ENCODE measurements around the gene IFRD2.

Gene IFRD2

GRCh38 chr3:50260027-50260941 is 31.9 kb downstream of the IFRD2 start:
- peak overlapping the region; percentile 76 for H3K4me3 ChIP-seq
- TF ChIP-seq FOXP2 (optimal IDR thresholded peaks at IDR 0.05; ENCODE audit: control extremely low read depth, extremely low read length, insufficient read depth): no peak
- TF ChIP-seq EZH2 (IDR thresholded peaks at IDR 0.05): no peak
- TF ChIP-seq POLR2AphosphoS5 (IDR thresholded peaks at IDR 0.05; ENCODE audit: borderline replicate concordance, low read depth, low read length): no peak; the same call in 1 of the 2 replicates
- no peak overlapping the region for H3K27ac ChIP-seq
- peaks cover 10% of the 10 kb centered on the region; the same call in 1 of the 2 replicates for H3K36me3 ChIP-seq (ENCODE audit: insufficient read depth, low read length)
- no peak for DNase-seq (ENCODE audit: low read depth, low spot score)
- peak overlapping the region; percentile 78 for H3K9ac ChIP-seq (ENCODE audit: insufficient read length)
- no peaks in the 10 kb centered on the region for H3K9me3 ChIP-seq (ENCODE audit: low read depth, low read length)

- DNase-seq (ENCODE audit: low read depth, low spot score): no peak
- Histone ChIP-seq H3K36me3 (ENCODE audit: insufficient read depth, low read length) (peaks cover 10% of the 10 kb centered on the region; the same call in 1 of the 2 replicates), H3K4me3 (peak overlapping the region; percentile 76), H3K27ac (no peak overlapping the region), H3K9me3 (ENCODE audit: low read depth, low read length) (no peaks in the 10 kb centered on the region), H3K9ac (ENCODE audit: insufficient read length) (no peak overlapping the region)
- TF ChIP-seq FOXP2 (optimal IDR thresholded peaks at IDR 0.05; ENCODE audit: control extremely low read depth, extremely low read length, insufficient read depth) (no peak), EZH2 (IDR thresholded peaks at IDR 0.05) (no peak), POLR2AphosphoS5 (IDR thresholded peaks at IDR 0.05; ENCODE audit: borderline replicate concordance, low read depth, low read length) (no peak)
These were observed 32.7 kb downstream of the IFRD2 start for GRCh38 chr3:50259432-50260026.

GRCh38 chr3:50258979-50259378 is 33.2 kb downstream of the IFRD2 start:
- Histone ChIP-seq H3K9me3 (ENCODE audit: low read depth, low read length) (no peaks in the 10 kb centered on the region), H3K4me3 (no peak overlapping the region), H3K27ac (no peak overlapping the region; the same call in 1 of the 2 replicates), H3K36me3 (ENCODE audit: insufficient read depth, low read length) (peaks cover 10% of the 10 kb centered on the region; the same call in 1 of the 2 replicates), H3K9ac (ENCODE audit: insufficient read length) (no peak overlapping the region)
- TF ChIP-seq POLR2AphosphoS5 (IDR thresholded peaks at IDR 0.05; ENCODE audit: borderline replicate concordance, low read depth, low read length) (no peak), FOXP2 (optimal IDR thresholded peaks at IDR 0.05; ENCODE audit: control extremely low read depth, extremely low read length, insufficient read depth) (no peak), EZH2 (IDR thresholded peaks at IDR 0.05) (no peak)
- DNase-seq (ENCODE audit: low read depth, low spot score): no peak

- no peak for TF ChIP-seq EZH2 (IDR thresholded peaks at IDR 0.05)
- TF ChIP-seq POLR2AphosphoS5 (IDR thresholded peaks at IDR 0.05; ENCODE audit: borderline replicate concordance, low read depth, low read length): no peak
- TF ChIP-seq FOXP2 (optimal IDR thresholded peaks at IDR 0.05; ENCODE audit: control extremely low read depth, extremely low read length, insufficient read depth): no peak
- H3K27ac ChIP-seq: no peak overlapping the region
- no peak for DNase-seq (ENCODE audit: low read depth, low spot score)
- H3K9ac ChIP-seq (ENCODE audit: insufficient read length): no peak overlapping the region
- no peaks in the 10 kb centered on the region for H3K9me3 ChIP-seq (ENCODE audit: low read depth, low read length)
- H3K36me3 ChIP-seq (ENCODE audit: insufficient read depth, low read length): peaks cover 10% of the 10 kb centered on the region; the same call in 1 of the 2 replicates
- H3K4me3 ChIP-seq: no peak overlapping the region
These were observed 34.1 kb downstream of the IFRD2 start for GRCh38 chr3:50258029-50258680.

- H3K9me3 ChIP-seq (ENCODE audit: low read depth, low read length): no peaks in the 10 kb centered on the region
- no peak for DNase-seq (ENCODE audit: low read depth, low spot score)
- no peak overlapping the region for H3K4me3 ChIP-seq
- peaks cover 10% of the 10 kb centered on the region; the same call in 1 of the 2 replicates for H3K36me3 ChIP-seq (ENCODE audit: insufficient read depth, low read length)
- no peak for TF ChIP-seq EZH2 (IDR thresholded peaks at IDR 0.05)
- TF ChIP-seq POLR2AphosphoS5 (IDR thresholded peaks at IDR 0.05; ENCODE audit: borderline replicate concordance, low read depth, low read length): no peak
- no peak for TF ChIP-seq FOXP2 (optimal IDR thresholded peaks at IDR 0.05; ENCODE audit: control extremely low read depth, extremely low read length, insufficient read depth)
- H3K27ac ChIP-seq: no peak overlapping the region
- H3K9ac ChIP-seq (ENCODE audit: insufficient read length): no peak overlapping the region
These were observed 35.0 kb downstream of the IFRD2 start for GRCh38 chr3:50256978-50257890.

GRCh38 chr3:50255251-50255615 is 37.0 kb downstream of the IFRD2 start:
- no peak overlapping the region for H3K27ac ChIP-seq
- TF ChIP-seq FOXP2 (optimal IDR thresholded peaks at IDR 0.05; ENCODE audit: control extremely low read depth, extremely low read length, insufficient read depth): no peak
- no peak for TF ChIP-seq POLR2AphosphoS5 (IDR thresholded peaks at IDR 0.05; ENCODE audit: borderline replicate concordance, low read depth, low read length)
- TF ChIP-seq EZH2 (IDR thresholded peaks at IDR 0.05): no peak
- H3K36me3 ChIP-seq (ENCODE audit: insufficient read depth, low read length): peaks cover 10% of the 10 kb centered on the region; the same call in 1 of the 2 replicates
- no peaks in the 10 kb centered on the region for H3K9me3 ChIP-seq (ENCODE audit: low read depth, low read length)
- no peak for DNase-seq (ENCODE audit: low read depth, low spot score)
- H3K4me3 ChIP-seq: no peak overlapping the region
- no peak overlapping the region for H3K9ac ChIP-seq (ENCODE audit: insufficient read length)

GRCh38 chr3:50254577-50255250 is 37.5 kb downstream of the IFRD2 start:
- H3K9me3 ChIP-seq (ENCODE audit: low read depth, low read length): no peaks in the 10 kb centered on the region
- TF ChIP-seq EZH2 (IDR thresholded peaks at IDR 0.05) (no peak), POLR2AphosphoS5 (IDR thresholded peaks at IDR 0.05; ENCODE audit: borderline replicate concordance, low read depth, low read length) (no peak), FOXP2 (optimal IDR thresholded peaks at IDR 0.05; ENCODE audit: control extremely low read depth, extremely low read length, insufficient read depth) (no peak)
- no peak overlapping the region for H3K4me3 ChIP-seq
- H3K9ac ChIP-seq (ENCODE audit: insufficient read length): no peak overlapping the region
- no peak for DNase-seq (ENCODE audit: low read depth, low spot score)
- peaks cover 10% of the 10 kb centered on the region; the same call in 1 of the 2 replicates for H3K36me3 ChIP-seq (ENCODE audit: insufficient read depth, low read length)
- no peak overlapping the region for H3K27ac ChIP-seq
